HepG2 (cell line): ENCODE data around the gene DLG2.

Experiments
- ARID4A ChIP-seq: sonication (generic); formaldehyde crosslinking; IDR thresholded peaks from 2 replicates; pipeline ENCODE4 v1.5.0; 2020; ENCODE audit warnings: mild to moderate bottlenecking, missing genetic modification reagents, borderline replicate concordance
- EZH2 ChIP-seq: conservative IDR thresholded peaks from 2 replicates; pipeline ENCODE4 v1.6.1; 2012; ENCODE audit warnings: mild to moderate bottlenecking, low read depth, low read length, moderate library complexity
- IRF2 ChIP-seq: IDR thresholded peaks from 2 replicates; pipeline ENCODE4 v1.6.1; 2018; ENCODE audit warnings: missing genetic modification reagents, missing compliant biosample characterization
- MYPOP ChIP-seq: sonication (generic); formaldehyde crosslinking; IDR thresholded peaks from 2 replicates; pipeline ENCODE4 v1.8.1; 2023; ENCODE audit warnings: mild to moderate bottlenecking, moderate library complexity, missing genetic modification reagents
- NCOR1 ChIP-seq: fragments of 200-600 bp; sonication (generic); IDR thresholded peaks from 2 replicates; pipeline ENCODE4 v1.7.0; 2017; ENCODE audit warnings: antibody characterized with exemption, low read length, borderline replicate concordance
- NR1H2 ChIP-seq: sonication (generic); formaldehyde crosslinking; IDR thresholded peaks from 2 replicates; pipeline ENCODE4 v1.8.1; 2022; ENCODE audit warnings: low read depth, missing genetic modification reagents, borderline replicate concordance
- PITX1 ChIP-seq: sonication (generic); formaldehyde crosslinking; IDR thresholded peaks from 2 replicates; pipeline ENCODE4 v1.5.1; 2020; ENCODE audit warnings: mild to moderate bottlenecking, missing genetic modification reagents
- ZNF431 ChIP-seq: sonication (generic); formaldehyde crosslinking; IDR thresholded peaks from 2 replicates; pipeline ENCODE4 v1.9.0; 2022; ENCODE audit warnings: missing genetic modification reagents, low read depth, mild to moderate bottlenecking, borderline replicate concordance
- ZNF615 ChIP-seq: sonication (generic); formaldehyde crosslinking; IDR thresholded peaks from 2 replicates; pipeline ENCODE4 v1.5.0; 2020; ENCODE audit warnings: mild to moderate bottlenecking, missing genetic modification reagents, borderline replicate concordance

GRCh38 chr11:83543706-83544439 lies 2083.3 kb downstream of the DLG2 start:
- no peak for TF ChIP-seq EZH2
- no peak for TF ChIP-seq ZNF431 (CRISPR knock-in tag)
- no peak for TF ChIP-seq ARID4A (CRISPR knock-in tag)
- TF ChIP-seq NR1H2: no peak
- TF ChIP-seq PITX1 (CRISPR knock-in tag): no peak
- no peak for TF ChIP-seq IRF2
- TF ChIP-seq MYPOP (CRISPR knock-in tag): no peak
- TF ChIP-seq ZNF615 (CRISPR knock-in tag): no peak
- no peak for TF ChIP-seq NCOR1
